Activated CD8-positive, alpha-beta memory T cell treated with anti-CD3 and anti-CD28 coated beads for 4 hours (primary cell): Measurements from ENCODE around the gene FNDC3B.

Experiments used
- DNase-seq, 2 donors: peaks; one replicate each; pipeline ENCODE4 v3.0.0-alpha.2; 2020; ENCODE audit warnings: low read depth in 2 of 2

The FNDC3B gene

DNA sequence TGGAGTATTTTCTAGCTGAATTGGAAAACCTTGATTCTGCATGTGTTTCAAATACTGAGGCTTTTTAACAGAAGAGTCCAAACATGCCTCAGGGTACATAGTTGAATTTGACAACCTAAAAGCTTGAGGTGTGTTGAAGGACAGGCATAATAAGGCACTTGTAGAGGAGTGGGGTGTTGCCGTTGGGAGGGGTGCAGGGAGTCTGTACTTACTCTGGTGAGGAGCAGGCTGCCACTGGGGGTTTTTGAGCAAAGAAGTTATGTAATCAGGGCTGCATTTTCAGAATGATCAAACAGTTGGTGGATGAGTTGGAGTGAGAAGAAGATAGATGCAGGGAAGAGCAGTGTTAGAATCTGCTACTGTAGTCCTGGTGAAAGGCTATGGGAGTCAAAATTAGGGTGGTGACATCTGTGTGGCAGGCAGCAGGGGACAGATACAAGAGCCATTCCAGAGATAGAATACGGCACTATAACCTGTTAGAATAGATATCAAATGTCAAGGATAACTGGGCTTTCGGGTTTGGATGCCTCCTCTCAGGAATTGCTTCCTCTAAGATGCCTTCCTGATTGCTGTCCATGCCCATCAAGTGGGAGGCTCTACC is 247.3 kb downstream of the FNDC3B start:
- no peak for DNase-seq

DNA sequence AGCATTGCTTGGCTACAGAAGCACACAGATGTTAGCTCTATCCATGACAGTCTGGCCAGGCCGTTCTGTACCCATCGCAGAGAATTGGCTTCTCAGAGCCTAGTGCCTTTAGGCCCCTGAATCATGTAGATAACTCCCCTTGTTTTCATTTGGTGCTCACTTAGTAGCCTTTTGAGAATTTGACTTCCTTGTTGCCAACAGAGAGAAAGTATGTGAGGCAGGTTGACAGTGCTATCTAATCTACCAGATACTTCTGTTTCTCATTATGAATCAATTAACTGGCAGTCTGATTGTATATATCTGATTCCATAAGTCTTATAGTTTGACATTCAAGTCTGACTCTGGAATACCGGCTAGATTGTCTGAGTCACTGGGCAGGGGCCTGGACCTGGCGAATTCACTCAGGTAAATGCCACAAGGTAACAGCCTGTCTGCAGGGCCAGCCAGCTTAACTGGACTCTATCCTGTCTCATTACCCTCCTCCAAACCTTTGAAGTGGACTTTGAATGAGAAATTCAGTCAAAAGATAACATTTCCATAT is 248.6 kb downstream of the FNDC3B start:
- no peak for DNase-seq

DNA sequence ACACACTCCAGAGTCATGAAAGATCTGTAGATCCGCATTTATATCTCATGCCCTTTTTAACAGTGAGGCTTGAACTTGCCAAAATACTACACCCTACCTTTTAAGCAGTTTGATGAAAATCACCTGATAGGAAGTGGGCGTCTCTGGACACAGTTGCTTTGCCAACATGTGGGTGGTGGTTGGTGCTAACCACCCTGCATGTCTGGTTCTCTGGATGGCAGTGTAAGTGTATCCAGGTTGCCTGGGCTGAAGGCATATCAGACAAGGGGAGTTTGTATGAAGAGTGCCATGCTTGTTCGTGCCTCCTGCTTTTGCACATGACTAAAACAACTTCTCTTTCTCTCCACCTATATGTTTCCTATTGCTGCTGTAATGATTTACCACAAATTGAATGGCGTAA is 249.3 kb downstream of the FNDC3B start:
- DNase-seq, result no peak

DNA sequence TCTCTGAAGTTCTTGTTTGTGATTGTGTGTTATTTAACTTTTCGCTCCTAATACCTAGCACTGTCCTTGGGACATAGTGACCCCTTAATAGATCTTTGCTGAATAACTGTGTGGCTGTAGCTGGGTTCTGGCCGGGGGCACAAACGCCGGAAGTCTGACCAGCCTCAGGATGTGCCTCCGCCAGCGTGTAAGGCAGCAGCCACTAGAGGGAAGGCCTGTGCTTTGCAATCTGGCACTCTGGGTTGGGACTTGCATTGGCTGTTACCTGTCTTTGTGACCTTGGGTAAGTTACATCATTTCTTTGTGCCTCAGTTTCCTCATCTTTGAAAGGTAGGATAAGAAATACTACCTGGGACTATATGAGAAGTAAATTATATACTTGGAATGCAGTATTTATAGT is 250.2 kb downstream of the FNDC3B start:
- DNase-seq, result no peak

DNA sequence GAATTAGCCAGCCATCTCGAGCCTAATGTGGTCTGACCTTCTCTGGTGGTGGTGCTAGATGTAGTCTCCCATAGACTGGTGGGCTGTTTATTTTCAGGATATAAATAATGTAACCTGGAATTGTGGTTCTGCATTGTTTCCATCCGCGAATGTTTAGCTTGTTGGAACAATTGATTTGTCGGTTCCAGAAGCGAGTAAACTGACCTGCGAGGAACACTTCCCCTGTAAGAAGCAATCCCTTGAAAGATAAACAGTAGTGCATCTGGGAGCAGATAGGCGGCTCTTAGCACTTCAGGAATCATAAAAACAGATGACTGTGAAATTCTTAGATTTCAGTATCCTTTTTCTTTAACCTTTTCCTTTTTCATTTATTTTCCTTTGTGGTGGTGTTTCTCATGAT is 251.1 kb downstream of the FNDC3B start:
- DNase-seq, result no peak

DNA sequence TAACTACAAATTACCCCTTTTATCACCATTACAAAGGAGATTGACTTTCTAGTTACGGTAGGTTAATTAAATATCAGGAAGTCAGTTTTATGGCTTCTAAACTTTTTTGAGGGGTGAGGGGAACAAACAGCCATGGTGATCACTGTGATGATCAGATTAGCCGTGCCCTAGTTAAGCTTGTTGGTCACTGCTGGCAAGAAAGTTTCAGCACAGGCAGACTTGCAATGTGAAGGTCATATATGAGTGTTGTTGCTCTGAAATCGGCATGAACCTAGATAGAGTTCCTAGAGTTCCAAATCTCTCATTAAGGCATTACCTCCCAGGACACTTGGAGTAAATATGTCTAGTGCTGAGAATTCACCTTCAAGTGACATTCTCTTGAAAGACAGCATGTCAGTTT is 252.3 kb downstream of the FNDC3B start:
- DNase-seq, result no peak

DNA sequence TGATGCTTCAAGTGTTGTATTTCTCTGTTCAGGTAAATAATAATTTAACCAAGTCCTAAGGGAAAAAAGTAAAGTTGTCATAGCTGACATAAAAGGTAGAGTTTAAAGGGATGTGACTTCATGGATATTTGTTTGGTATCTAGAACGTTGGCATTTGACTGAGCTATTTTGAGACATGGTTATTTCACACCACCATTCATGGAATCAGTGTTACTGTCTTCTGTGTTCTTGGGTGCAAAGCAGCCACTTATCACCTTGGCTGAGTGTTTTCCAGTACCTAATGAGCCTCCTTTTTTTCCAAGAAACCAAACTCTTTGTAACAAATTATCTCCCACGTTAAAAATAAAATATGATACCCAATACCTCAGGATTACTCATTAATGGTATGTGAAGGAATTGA is 253.0 kb downstream of the FNDC3B start:
- DNase-seq, result no peak

DNA sequence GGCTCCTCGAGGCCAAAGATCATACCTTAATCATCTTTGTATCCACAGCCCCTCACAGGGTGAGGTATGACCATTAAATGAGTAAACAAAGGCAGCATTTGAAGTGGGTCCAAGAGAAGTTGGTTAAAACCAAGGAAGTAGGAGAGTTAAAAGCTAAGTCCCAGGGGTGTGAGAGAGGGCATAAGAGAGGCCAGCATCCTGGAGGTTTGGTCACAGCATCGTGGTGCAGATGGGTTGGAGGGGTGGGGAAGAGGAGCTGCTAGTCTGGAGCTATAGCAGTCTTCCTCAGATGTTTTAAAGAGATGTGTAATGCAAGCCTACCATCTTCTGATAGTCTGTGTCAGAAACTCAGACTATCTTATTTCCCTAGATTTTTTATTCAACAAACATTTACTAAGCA is 253.7 kb downstream of the FNDC3B start:
- DNase-seq, result no peak

DNA sequence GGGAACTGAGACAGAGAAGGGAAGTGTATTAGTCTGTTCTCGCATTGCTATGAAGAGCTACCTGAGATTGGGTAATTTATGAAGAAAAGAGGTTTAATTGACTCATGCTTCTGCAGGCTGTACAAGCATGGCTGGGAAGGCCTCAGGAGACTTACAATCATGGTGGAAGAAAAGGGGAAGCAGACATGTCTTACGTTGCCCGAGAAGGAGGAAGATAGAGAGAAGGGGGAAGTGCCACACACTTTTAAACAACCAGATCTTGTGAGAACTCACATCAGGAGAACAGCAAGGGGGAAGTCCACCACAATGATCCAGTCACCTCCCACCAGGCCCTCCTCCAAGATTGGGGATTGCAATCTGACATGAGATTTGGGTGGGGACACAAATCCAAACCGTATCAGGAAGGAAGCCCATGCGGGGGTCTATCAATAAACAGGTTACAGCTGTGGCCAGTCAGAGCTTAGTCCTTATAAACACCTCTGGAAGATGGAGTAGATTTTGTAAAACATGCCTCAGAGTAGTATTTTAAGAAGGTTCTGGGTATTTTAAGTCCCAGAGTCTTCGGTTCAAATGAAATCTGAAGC is 254.9 kb downstream of the FNDC3B start:
- no peak for DNase-seq

DNA sequence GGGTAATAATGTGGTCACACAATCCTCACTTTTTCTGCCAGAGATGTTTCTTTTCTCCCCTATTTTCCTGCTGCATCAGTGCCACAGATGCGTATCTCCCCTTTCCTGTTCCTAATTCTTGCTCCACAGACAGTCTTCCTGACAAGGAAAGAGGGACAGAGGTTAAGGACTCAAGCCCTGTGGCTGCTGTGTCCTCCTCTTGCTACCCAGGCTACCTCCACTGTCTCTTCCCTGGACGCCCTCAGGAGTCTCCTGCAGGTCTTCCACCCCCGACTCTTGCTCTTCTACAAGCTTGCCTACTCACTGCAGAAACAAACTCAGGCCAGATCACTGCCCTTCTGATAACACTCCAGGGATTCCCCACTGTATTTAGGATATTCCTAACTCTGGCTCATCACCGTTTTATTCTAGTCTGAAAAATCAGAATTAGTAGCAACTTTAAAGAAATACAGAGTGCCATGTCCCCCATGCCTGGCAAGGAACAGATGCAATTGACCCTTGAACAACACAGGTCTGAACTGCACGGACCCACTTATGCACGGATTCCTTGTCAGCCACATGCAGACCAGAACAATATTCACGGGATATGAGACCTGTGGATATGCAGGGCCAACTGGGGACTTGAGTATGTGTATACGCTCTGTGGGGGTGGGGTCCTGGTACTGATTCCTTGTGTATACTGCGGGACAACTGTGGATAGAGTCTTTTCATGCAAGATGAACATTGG is 257.0 kb downstream of the FNDC3B start:
- DNase-seq, result no peak

DNA sequence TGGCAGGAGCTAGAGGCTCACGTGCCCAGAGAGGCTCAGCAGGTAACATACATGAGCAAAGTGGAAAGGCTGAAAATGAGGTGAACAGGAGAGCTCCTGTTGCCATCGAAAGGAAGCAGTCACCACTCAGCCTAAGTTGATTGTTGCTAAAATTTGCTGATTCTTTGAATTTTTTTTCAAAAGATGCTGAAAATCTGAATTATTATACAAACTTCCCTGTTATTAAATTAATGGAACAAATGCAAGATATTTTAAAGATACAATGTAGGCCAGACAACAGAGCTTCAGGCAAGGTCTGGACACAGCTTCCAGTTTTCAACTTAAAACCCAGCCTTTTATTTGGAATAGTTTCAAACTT is 257.6 kb downstream of the FNDC3B start:
- no peak for DNase-seq

DNA sequence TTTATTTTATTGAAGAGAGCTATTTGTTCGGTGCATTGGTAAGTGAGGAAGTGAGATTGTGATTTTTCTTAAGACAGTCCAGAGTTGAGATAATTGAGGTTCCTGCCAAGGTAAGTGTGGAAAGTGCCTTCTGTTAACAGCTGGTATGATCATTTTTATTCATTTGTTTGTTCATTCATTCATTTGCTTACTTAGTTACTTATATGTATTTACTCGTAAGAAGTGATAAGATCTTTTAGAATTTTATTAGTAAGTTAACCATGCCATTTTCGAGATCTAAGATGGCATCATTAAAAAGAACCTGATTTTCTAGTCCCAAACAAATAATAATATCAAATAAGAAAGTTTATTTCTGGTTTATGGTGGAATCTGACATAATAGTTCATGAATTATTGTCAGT is 258.9 kb downstream of the FNDC3B start:
- no peak for DNase-seq

DNA sequence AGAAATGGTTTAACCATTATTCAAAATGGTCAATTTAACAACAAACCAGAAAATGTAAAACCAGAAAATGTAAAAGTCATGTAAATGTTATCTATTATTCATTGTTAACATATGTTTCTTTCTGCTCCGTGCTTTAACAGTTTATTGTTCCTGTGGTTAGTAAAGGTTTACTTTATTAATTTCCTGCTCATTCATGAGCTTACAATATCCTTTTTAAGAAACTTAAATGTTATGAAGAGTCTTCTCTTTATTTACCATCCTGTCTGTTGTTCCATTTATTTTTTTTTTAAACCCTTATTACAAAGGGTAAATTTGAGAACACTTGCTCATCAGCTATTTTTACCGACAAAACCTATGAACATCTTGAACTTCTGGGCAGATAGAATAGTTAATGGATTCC is 260.8 kb downstream of the FNDC3B start:
- DNase-seq, result no peak

DNA sequence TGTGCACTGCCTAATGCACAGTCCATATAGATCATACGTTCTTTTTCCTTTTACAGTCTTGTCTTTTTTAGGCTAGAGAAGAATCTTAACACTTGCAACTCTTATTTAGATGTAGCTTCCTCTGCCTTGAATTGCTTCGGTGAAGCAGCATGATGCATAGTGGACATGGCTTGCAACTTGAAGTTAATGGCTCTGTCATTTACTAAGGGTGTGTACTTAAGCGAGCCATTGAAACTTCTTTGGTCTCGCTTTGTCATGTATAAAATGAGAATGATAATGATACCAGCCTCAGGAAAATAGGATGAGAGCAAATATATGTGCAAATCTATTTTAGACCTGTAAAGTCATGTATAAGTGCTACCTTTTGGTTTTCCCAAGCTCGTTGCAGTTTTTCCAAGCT is 261.5 kb downstream of the FNDC3B start:
- DNase-seq, result no peak

DNA sequence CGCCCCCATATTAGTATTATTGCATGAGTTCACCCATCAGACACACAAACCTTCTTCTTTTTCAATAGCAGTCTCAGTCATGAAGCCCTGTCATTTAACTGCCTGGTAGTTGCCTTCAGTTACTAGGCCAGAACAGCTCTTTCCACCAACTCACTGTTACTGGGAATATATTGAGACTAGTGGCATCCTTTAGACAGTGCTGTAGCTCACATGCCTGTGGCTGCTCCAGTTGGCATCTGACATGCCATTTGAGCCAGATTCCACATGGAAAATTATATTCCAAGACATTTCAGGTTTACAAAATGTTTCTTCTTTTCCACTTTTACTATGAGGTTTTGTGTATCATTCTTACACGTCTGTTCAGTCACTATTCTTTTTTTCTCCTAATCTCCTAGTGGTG is 262.8 kb downstream of the FNDC3B start:
- DNase-seq, result no peak

DNA sequence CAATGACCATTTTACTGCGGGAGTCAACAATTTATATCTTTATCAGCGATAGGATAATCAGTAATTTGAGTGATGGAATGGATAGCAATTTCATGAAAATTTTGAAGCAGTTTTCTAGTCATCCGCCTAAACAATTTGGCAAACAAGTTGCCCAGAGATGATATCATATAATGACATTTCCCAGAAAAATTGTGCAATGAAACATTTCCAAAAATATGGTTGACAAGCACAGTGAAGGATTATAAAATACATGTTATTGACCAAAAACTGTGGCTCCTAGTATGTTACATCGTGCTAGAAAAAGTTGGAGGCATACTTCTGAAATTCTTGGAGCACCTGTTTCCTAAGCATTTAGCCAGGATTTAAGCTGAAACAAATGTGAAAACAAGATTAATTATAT is 263.8 kb downstream of the FNDC3B start:
- no peak for DNase-seq

DNA sequence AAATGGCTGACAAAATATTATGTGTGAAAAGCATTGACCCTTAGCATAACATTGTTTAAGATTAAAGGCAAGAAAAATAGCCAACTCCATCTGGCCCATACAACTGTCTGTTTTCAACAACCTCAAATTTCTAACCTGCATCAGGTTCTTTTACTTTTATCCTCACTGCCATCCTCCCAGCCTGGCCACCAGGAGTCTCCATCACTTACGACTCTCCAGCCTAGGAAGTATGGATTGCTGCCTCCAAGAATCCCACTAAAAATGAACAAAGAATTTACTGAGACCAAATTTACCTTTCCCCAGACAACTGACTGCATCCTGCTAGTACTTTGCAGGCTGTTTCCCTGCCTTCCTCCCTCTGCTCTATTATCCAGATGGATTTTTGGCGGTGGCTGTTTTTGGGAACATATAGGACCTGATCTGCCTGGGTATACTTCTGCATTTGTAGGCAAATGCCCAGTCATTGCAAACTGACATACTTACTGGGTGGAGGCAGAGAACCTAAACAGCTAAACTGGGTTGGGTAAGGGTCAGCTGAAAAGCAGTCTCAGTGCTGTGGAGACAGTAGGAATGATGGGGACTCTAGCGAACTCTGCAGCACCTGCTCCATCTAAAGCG is 264.7 kb downstream of the FNDC3B start:
- no peak for DNase-seq

DNA sequence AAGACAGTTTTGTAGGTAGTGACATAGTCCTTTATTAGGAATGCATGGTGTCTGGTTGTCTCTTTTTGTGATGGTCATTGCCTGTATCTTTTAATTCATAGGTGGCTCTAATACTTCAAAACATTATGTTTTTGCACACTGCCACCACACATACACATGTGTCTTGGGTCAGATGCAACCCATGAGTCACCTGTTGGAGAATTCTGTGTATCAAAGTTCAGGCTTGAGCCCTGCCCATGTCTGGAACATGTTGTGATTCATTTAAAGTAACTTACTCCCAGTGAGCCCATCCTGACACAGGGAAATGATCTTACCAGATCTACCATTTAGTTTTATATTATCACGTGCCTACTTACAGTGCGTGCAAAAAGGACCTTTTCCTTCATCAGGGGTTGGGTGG is 266.2 kb downstream of the FNDC3B start:
- DNase-seq, result no peak

DNA sequence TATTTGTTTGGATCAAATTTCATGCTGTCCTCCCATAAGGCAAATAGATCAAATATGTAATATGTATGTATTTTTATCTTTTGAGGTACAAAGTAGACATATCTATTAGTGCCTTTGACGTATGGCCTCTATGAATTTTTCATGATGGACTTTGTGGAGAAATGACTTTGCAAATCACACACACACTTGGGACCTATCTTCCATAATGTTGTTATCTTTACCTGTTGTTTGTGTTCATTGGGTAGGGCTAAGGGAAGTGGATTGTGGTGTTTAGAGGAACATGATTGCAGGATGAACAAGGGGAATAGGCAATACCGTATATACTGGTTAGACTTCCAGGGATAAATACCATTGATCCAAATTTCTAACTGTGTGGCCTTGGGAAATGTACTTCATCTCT is 266.6 kb downstream of the FNDC3B start:
- no peak for DNase-seq

DNA sequence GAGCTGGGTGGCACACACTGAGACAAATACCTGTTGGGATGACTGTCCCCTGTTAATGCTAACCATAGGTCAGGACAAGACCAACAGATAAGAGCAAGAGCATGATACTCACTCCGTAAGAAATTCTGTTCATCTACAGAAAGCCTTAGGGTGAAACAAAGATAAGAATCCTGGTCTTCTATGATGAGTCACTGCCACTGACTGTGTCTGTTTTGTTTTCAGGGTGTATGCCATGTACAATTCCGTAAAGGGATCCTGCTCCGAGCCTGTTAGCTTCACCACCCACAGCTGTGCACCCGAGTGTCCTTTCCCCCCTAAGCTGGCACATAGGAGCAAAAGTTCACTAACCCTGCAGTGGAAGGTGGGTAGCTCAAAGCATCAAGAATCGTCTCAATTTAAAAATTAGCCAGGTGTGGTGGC is 267.8 kb downstream of the FNDC3B start:
- DNase-seq, result no peak

DNA sequence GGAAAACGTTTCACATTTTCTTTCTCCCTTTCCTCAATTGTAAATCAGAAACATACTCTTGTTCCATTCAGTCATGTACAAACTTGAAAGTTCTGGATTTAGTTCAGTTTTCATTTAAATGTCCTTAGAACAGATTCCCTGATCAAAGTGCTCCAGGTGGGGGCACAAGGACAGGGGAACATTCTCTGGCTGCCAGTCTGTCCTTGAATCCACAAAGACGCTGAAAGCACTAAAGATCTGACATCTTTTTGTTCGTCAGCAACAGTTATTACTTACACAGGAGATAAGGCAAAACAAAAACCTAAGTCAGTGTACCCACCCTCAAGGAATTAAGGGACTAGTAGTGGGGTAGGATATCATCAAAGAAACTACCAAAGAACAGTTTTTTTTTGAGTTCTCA is 269.7 kb downstream of the FNDC3B start:
- no peak for DNase-seq

DNA sequence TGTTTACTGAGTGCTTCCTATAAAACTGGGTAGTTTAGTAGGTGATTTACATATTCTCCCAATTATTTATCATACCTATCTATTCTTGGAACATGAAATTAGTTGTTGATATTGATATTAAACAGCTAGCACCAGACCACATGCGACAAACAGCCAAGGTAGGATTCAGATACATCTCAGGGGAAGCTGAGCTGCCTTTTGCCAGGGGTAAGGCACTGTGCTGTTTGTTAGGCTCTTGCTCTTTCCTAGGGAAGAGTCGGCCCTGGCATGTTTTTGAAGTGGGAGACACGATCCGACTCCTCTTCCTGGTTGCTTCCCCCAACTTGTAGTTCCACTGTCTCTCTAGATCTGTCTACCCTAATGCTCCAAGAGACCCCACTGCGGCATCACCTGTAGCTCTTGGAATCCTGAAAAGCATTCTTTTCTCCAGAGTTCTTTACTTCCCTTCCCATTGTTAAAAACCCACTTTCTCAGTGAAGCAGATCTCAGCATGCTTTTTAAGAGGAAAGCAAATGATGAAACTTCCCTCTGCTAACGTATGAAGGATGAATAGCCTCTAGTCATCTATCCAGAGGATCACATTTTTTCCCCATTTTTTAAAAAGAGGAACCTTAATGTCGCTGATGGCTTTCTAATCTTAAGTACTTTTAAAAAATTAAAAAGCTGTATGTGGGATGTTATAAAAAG is 270.5 kb downstream of the FNDC3B start:
- no peak for DNase-seq
